H9 (cell line): ENCODE data around the gene TRRAP. TPM values are rescaled to one million over a fixed set of nuclear protein-coding genes. Genes with fewer than 3 reads are reported as not detected.

Experiments used
- DNase-seq: peaks from one replicate; pipeline ENCODE4 v3.0.0-alpha.2; 2017
- H2AFZ ChIP-seq: one replicate; pipeline ENCODE4 v1.6.1; 2013; ENCODE audit warnings: mild to moderate bottlenecking, low read length, control low read depth, moderate library complexity
- H2AK5ac ChIP-seq: 2 replicates; pipeline ENCODE4 v1.6.1; 2013; ENCODE audit warnings: low read length, control low read depth, mixed read lengths; ENCODE audit not compliant: insufficient read length
- H2BK120ac ChIP-seq: one replicate; pipeline ENCODE4 v1.6.1; 2013; ENCODE audit warnings: low read depth, mild to moderate bottlenecking, low read length, control low read depth, inconsistent platforms; ENCODE audit not compliant: poor library complexity, severe bottlenecking
- H2BK12ac ChIP-seq: 2 replicates; pipeline ENCODE4 v1.6.1; 2013; ENCODE audit warnings: low read length, control low read depth, mixed read lengths, low read depth; ENCODE audit not compliant: insufficient read length
- H2BK15ac ChIP-seq: 2 replicates; pipeline ENCODE4 v1.6.1; 2013; ENCODE audit warnings: low read depth, low read length, control low read depth
- H2BK20ac ChIP-seq: one replicate; pipeline ENCODE4 v1.6.1; 2013; ENCODE audit warnings: low read depth, mild to moderate bottlenecking, low read length, control low read depth, inconsistent platforms; ENCODE audit not compliant: poor library complexity, severe bottlenecking
- H2BK5ac ChIP-seq: 2 replicates; pipeline ENCODE4 v1.6.1; 2013; ENCODE audit warnings: low read length, control low read depth, mixed read lengths; ENCODE audit not compliant: insufficient read length
- H3K14ac ChIP-seq: 2 replicates; pipeline ENCODE4 v1.6.1; 2013; ENCODE audit warnings: low read length, control low read depth; ENCODE audit not compliant: insufficient read depth
- H3K18ac ChIP-seq: 2 replicates; pipeline ENCODE4 v1.6.1; 2013; ENCODE audit warnings: low read depth, mild to moderate bottlenecking, mixed read lengths, low read length, control low read depth; ENCODE audit not compliant: insufficient read length
- H3K23ac ChIP-seq: 2 replicates; pipeline ENCODE4 v1.6.1; 2013; ENCODE audit warnings: low read length, control low read depth, mixed read lengths, low read depth; ENCODE audit not compliant: insufficient read length
- H3K23me2 ChIP-seq: 2 replicates; pipeline ENCODE4 v1.6.1; 2013; ENCODE audit warnings: low read depth, mild to moderate bottlenecking, mixed read lengths, low read length, control low read depth; ENCODE audit not compliant: insufficient read length, poor library complexity, severe bottlenecking
- H3K27ac ChIP-seq: 2 replicates; pipeline ENCODE4 v1.5.1; 2013; ENCODE audit warnings: low read length, control low read depth, mixed read lengths, low read depth; ENCODE audit not compliant: insufficient read length
- H3K27me3 ChIP-seq: 2 replicates; pipeline ENCODE4 v1.6.1; 2013; ENCODE audit warnings: low read length, control low read depth, inconsistent platforms; ENCODE audit not compliant: insufficient read depth
- H3K4ac ChIP-seq: 2 replicates; pipeline ENCODE4 v1.6.1; 2013; ENCODE audit warnings: low read depth, mild to moderate bottlenecking, control low read depth, inconsistent platforms, low read length, moderate library complexity
- H3K4me1 ChIP-seq: 2 replicates; pipeline ENCODE4 v1.6.1; 2013; ENCODE audit warnings: low read length, control low read depth, inconsistent platforms; ENCODE audit not compliant: insufficient read depth
- H3K4me2 ChIP-seq: 2 replicates; pipeline ENCODE4 v1.6.1; 2013; ENCODE audit warnings: low read length, control low read depth, mixed read lengths; ENCODE audit not compliant: insufficient read length, insufficient read depth
- H3K56ac ChIP-seq: 2 replicates; pipeline ENCODE4 v1.6.1; 2013; ENCODE audit warnings: low read depth, mild to moderate bottlenecking, mixed read lengths, low read length, control low read depth; ENCODE audit not compliant: insufficient read length
- H3K79me1 ChIP-seq: 2 replicates; pipeline ENCODE4 v1.6.1; 2013; ENCODE audit warnings: low read depth, mild to moderate bottlenecking, moderate library complexity, low read length, control low read depth, inconsistent platforms; ENCODE audit not compliant: insufficient read depth, poor library complexity, severe bottlenecking
- H3K79me2 ChIP-seq: 2 replicates; pipeline ENCODE4 v1.6.1; 2013; ENCODE audit warnings: low read length, control low read depth, inconsistent platforms; ENCODE audit not compliant: insufficient read depth
- H3K9ac ChIP-seq: 2 replicates; pipeline ENCODE4 v1.6.1; 2013; ENCODE audit warnings: low read length, control low read depth, mixed read lengths; ENCODE audit not compliant: insufficient read length; ENCODE audit errors: extremely low read depth
- H3K9me3 ChIP-seq: one replicate; pipeline ENCODE4 v1.6.1; 2013; ENCODE audit warnings: low read depth, low read length, inconsistent platforms; ENCODE audit not compliant: control insufficient read depth
- H3T11ph ChIP-seq: one replicate; pipeline ENCODE4 v1.6.1; 2013; ENCODE audit warnings: mild to moderate bottlenecking, low read length, control low read depth, inconsistent platforms
- H4K20me1 ChIP-seq: one replicate; pipeline ENCODE4 v1.6.1; 2013; ENCODE audit not compliant: control insufficient read depth, insufficient read length, insufficient read depth
- H4K5ac ChIP-seq: 2 replicates; pipeline ENCODE4 v1.6.1; 2013; ENCODE audit warnings: low read depth, mild to moderate bottlenecking, mixed read lengths, low read length, control low read depth; ENCODE audit not compliant: insufficient read length
- H4K8ac ChIP-seq: replicated peaks from 2 replicates; pipeline ENCODE4 v1.6.1; 2013; ENCODE audit warnings: low read length, control low read depth, mixed read lengths, low read depth; ENCODE audit not compliant: insufficient read length
- H4K91ac ChIP-seq: 2 replicates; pipeline ENCODE4 v1.6.1; 2013; ENCODE audit warnings: low read depth, mild to moderate bottlenecking, moderate library complexity, mixed read lengths, low read length, control low read depth; ENCODE audit not compliant: insufficient read length
- H3K27ac Mint-ChIP-seq, 3 experiments: 2 replicates in 2 of 3; 3 replicates in 1 of 3; pipeline ENCODE4 v1.8.0; 2020 to 2021; ENCODE audit warnings: mixed read lengths in 3 of 3, mild to moderate bottlenecking in 1 of 3, moderate library complexity in 1 of 3
- H3K27me3 Mint-ChIP-seq: 2 replicates; pipeline ENCODE4 v1.8.0; 2021; ENCODE audit warnings: low read depth, mild to moderate bottlenecking, moderate library complexity, mixed read lengths
- H3K36me3 Mint-ChIP-seq, 3 experiments: 2 replicates in 2 of 3; 3 replicates in 1 of 3; pipeline ENCODE4 v1.8.0; 2020 to 2021; ENCODE audit warnings: low read depth in 3 of 3, mixed read lengths in 3 of 3; ENCODE audit not compliant: insufficient read depth in 1 of 3
- H3K4me1 Mint-ChIP-seq, 2 experiments: 2 replicates each; pipeline ENCODE4 v1.8.0; 2020; ENCODE audit warnings: mixed read lengths in 2 of 2
- H3K4me3 Mint-ChIP-seq, 2 experiments: 2 replicates in 1 of 2; 3 replicates in 1 of 2; pipeline ENCODE4 v1.8.0; 2020 to 2021; ENCODE audit warnings: mild to moderate bottlenecking in 2 of 2, mixed read lengths in 2 of 2, moderate library complexity in 1 of 2
- H3K9me3 Mint-ChIP-seq, 2 experiments: 2 replicates in 1 of 2; 3 replicates in 1 of 2; pipeline ENCODE4 v1.8.0; 2020; ENCODE audit warnings: mild to moderate bottlenecking in 2 of 2, mixed read lengths in 2 of 2, moderate library complexity in 1 of 2
- CTCF ChIP-seq: fragments of 200-600 bp; sonication (generic); conservative IDR thresholded peaks from 3 replicates; pipeline ENCODE4 v1.8.0; 2021; ENCODE audit warnings: antibody characterized with exemption, mild to moderate bottlenecking
- WGBS: extraction: QIAGEN DNeasy Blood & Tissue Kit; methylation state at CpG from one replicate; pipeline ENCODE4 v1.1.7; 2013; ENCODE audit warnings: missing lambda C conversion rate, low lambda C conversion rate, mixed read lengths; ENCODE audit not compliant: insufficient read length; ENCODE audit errors: extremely low coverage; 5-methylcytosine and 5-hydroxymethylcytosine counted together
- total RNA-seq: library from RNA; stranded (reverse); gene quantifications from 2 replicates; pipeline ENCODE4 v1.2.1, GENCODE V29; 2021

TRRAP gene
- total RNA-seq, 1 experiment from 2014 or later: 58.6 TPM

GRCh38 chr7:99011706-99012404, 133.5 kb downstream of the TRRAP start:
- Histone ChIP-seq H2BK20ac (no peak overlapping the region), H3K27me3 (peaks cover 2% of the 10 kb centered on the region; the same call in 1 of the 2 replicates), H4K8ac (no peak overlapping the region), H2AK5ac (no peak overlapping the region), H4K20me1 (no peaks in the 10 kb centered on the region), H4K91ac (no peak overlapping the region), H2AFZ (no peak overlapping the region), H2BK15ac (no peak overlapping the region), H3K9me3 (no peaks in the 10 kb centered on the region), H3T11ph (no peak overlapping the region), H3K79me1 (no peaks in the 10 kb centered on the region), H3K14ac (no peak overlapping the region), H3K4ac (no peak overlapping the region), H3K23me2 (no peaks in the 10 kb centered on the region), H3K27ac (no peak overlapping the region), H2BK5ac (no peak overlapping the region), H3K9ac (no peak overlapping the region), H3K23ac (no peak overlapping the region), H3K4me2 (no peak overlapping the region), H2BK120ac (no peak overlapping the region), H2BK12ac (no peak overlapping the region), H3K56ac (no peak overlapping the region), H3K4me1 (no peaks in the 10 kb centered on the region), H4K5ac (no peak overlapping the region), H3K18ac (no peak overlapping the region), H3K79me2 (no peaks in the 10 kb centered on the region)
- WGBS: no CpG with 5 or more reads among the region's 36 CpGs
- no peak for DNase-seq
- H3K4me3 Mint-ChIP-seq: no peak overlapping the region
- H3K4me1 Mint-ChIP-seq: no peaks in the 10 kb centered on the region
- no peak for TF ChIP-seq CTCF
- H3K36me3 Mint-ChIP-seq: peaks cover 46 to 88% (median 82%) of the 10 kb centered on the region in 3 experiments
- H3K9me3 Mint-ChIP-seq: no peaks in the 10 kb centered on the region
- H3K27me3 Mint-ChIP-seq: no peaks in the 10 kb centered on the region
- peak overlapping the region in 1 of 3 experiments; percentile 34; a peak in 2 of 7 replicates for H3K27ac Mint-ChIP-seq
